Neural cell (in vitro differentiated cells): Measurements from ENCODE around the gene NAA20. TPM values are rescaled to one million over a fixed set of nuclear protein-coding genes. Genes with fewer than 3 reads are reported as not detected.

ENCODE experiments used
- H2AFZ ChIP-seq: fragments of 200-600, 300-800 bp; sonication (generic), shearing (Covaris generic); 2 replicates; pipeline ENCODE4 v1.6.0; 2014; ENCODE audit warnings: low read depth, mild to moderate bottlenecking, antibody characterized with exemption, low read length, moderate library complexity
- H3F3A ChIP-seq: fragments of 200-600 bp; shearing (Covaris generic); 2 replicates; pipeline ENCODE4 v1.6.1; 2016; ENCODE audit warnings: mild to moderate bottlenecking, moderate library complexity, mixed read lengths, antibody characterized with exemption, low read length; ENCODE audit not compliant: insufficient read depth, poor library complexity, severe bottlenecking
- H3K27ac ChIP-seq: fragments of 200-600, 300-800 bp; sonication (generic), shearing (Covaris generic); 2 replicates; pipeline ENCODE4 v1.5.1; 2014; ENCODE audit warnings: mild to moderate bottlenecking, low read length, moderate library complexity
- H3K27me3 ChIP-seq: fragments of 300-800, 200-600 bp; sonication (generic), shearing (Covaris generic); 2 replicates; pipeline ENCODE4 v1.6.0; 2014; ENCODE audit warnings: mild to moderate bottlenecking, low read depth, low read length, moderate library complexity; ENCODE audit not compliant: insufficient read depth
- H3K36me3 ChIP-seq: fragments of 300-800, 200-600 bp; sonication (generic), shearing (Covaris generic); 2 replicates; pipeline ENCODE4 v1.5.1; 2014; ENCODE audit warnings: mild to moderate bottlenecking, antibody characterized with exemption, low read length, moderate library complexity; ENCODE audit not compliant: insufficient read depth
- H3K4me2 ChIP-seq: fragments of 300-800, 200-600 bp; sonication (generic), shearing (Covaris generic); 2 replicates; pipeline ENCODE4 v1.6.0; 2014; ENCODE audit warnings: mild to moderate bottlenecking, low read length
- H3K4me3 ChIP-seq: fragments of 300-800, 200-600 bp; sonication (generic), shearing (Covaris generic); 2 replicates; pipeline ENCODE4 v1.5.1; 2014; ENCODE audit warnings: mild to moderate bottlenecking, low read length, moderate library complexity
- H3K79me2 ChIP-seq: fragments of 200-600 bp; shearing (Covaris generic); replicated peaks from 2 replicates; pipeline ENCODE4 v1.6.0; 2014; ENCODE audit warnings: mild to moderate bottlenecking, low read length, moderate library complexity; ENCODE audit not compliant: insufficient read depth
- H3K9ac ChIP-seq: fragments of 300-800, 200-600 bp; sonication (generic), shearing (Covaris generic); 2 replicates; pipeline ENCODE4 v1.6.1; 2016; ENCODE audit warnings: mild to moderate bottlenecking, low read length, mixed read lengths
- H3K9me2 ChIP-seq: fragments of 200-600 bp; shearing (Covaris generic); 2 replicates; pipeline ENCODE4 v1.6.1; 2016; ENCODE audit warnings: mild to moderate bottlenecking, low read length, mixed read lengths; ENCODE audit not compliant: insufficient read depth
- H3K9me3 ChIP-seq: fragments of 200-600, 300-800 bp; sonication (generic), shearing (Covaris generic); 2 replicates; pipeline ENCODE4 v1.6.1; 2016; ENCODE audit warnings: mild to moderate bottlenecking, mixed run types, low read length, moderate library complexity, mixed read lengths
- H4K20me1 ChIP-seq: fragments of 200-600 bp; shearing (Covaris generic); 2 replicates; pipeline ENCODE4 v1.6.1; 2016; ENCODE audit warnings: mild to moderate bottlenecking, mixed run types; ENCODE audit not compliant: insufficient read depth
- EP300 ChIP-seq: fragments of 450-650 bp; conservative IDR thresholded peaks from 2 replicates; pipeline ENCODE4 v1.6.1; 2014; ENCODE audit warnings: antibody characterized with exemption, mild to moderate bottlenecking, moderate library complexity; ENCODE audit not compliant: poor library complexity, severe bottlenecking
- EZH2 ChIP-seq: fragments of 200-600, 300-800 bp; shearing (Covaris generic), sonication (generic); IDR thresholded peaks from 2 replicates; pipeline ENCODE4 v1.6.1; 2014; ENCODE audit warnings: antibody characterized with exemption, low read length, borderline replicate concordance, mild to moderate bottlenecking; ENCODE audit not compliant: insufficient read depth, poor library complexity, severe bottlenecking
- MXI1 ChIP-seq: fragments of 450-650 bp; conservative IDR thresholded peaks from 2 replicates; pipeline ENCODE4 v1.6.1; 2014; ENCODE audit warnings: antibody characterized with exemption, mild to moderate bottlenecking; ENCODE audit not compliant: poor library complexity, severe bottlenecking
- POLR2AphosphoS5 ChIP-seq: IDR thresholded peaks from 2 replicates; pipeline ENCODE4 v1.6.1; 2012
- RAD21 ChIP-seq: fragments of 450-650 bp; conservative IDR thresholded peaks from 2 replicates; pipeline ENCODE4 v1.6.1; 2014; ENCODE audit warnings: antibody characterized with exemption, mild to moderate bottlenecking, moderate library complexity
- SMC3 ChIP-seq: fragments of 450-650 bp; conservative IDR thresholded peaks from 2 replicates; pipeline ENCODE4 v1.6.1; 2014; ENCODE audit warnings: antibody characterized with exemption, mild to moderate bottlenecking, moderate library complexity; ENCODE audit not compliant: poor library complexity
- TAF1 ChIP-seq: IDR thresholded peaks from 2 replicates; pipeline ENCODE4 v1.6.1; 2012; ENCODE audit warnings: low read depth
- polyA plus RNA-seq: library from polyadenylated mRNA; depleted of rRNA; stranded (reverse); fragments of >200 nt; gene quantifications from 2 replicates; pipeline ENCODE4 v1.2.3, GENCODE V29; 2014
- TF ChIP-seq, protein P1 (sequence below): IDR thresholded peaks from 2 replicates; pipeline ENCODE4 v1.6.1; 2012; ENCODE audit warnings: borderline replicate concordance
- TF ChIP-seq, protein P2 (sequence below): fragments of 450-650 bp; IDR thresholded peaks from 2 replicates; pipeline ENCODE4 v1.5.1; 2014; ENCODE audit warnings: antibody characterized with exemption, mild to moderate bottlenecking, moderate library complexity; ENCODE audit not compliant: poor library complexity, severe bottlenecking

NAA20 gene
- polyA plus RNA-seq, 1 donor from 2014 or later = 48.9 TPM

DNA sequence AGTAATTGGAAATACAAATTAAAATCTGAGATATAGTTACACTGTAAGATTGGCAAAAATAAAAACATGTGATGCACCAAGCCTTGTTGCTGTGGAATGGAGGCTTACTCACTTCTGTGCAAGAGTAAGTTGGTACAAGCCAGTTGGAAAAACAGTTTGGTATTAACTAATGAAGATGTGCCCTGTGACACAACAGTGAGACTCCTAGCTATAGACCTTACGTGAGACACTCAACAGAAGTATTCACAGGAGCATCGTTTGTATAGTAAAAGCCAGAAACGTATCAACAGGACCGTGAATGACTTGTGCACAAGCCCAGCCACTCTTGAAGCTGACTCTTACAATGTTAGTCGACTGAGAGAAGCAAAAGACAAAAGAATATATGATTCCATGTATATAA lies 14.6 kb downstream of the NAA20 start:
- Histone ChIP-seq H3K79me2 (no peaks in the 10 kb centered on the region), H3K4me3 (no peak overlapping the region), H3F3A (no peaks in the 10 kb centered on the region), H3K9ac (no peak overlapping the region), H3K9me3 (no peaks in the 10 kb centered on the region), H2AFZ (no peak overlapping the region), H3K4me2 (no peak overlapping the region), H3K27ac (no peak overlapping the region), H3K9me2 (no peaks in the 10 kb centered on the region), H4K20me1 (no peaks in the 10 kb centered on the region), H3K27me3 (no peaks in the 10 kb centered on the region), H3K36me3 (peaks cover 6% of the 10 kb centered on the region)
- TF ChIP-seq EP300 = no peak
- TF ChIP-seq EZH2 = no peak
- TF ChIP-seq MXI1 = no peak
- TF ChIP-seq, protein P1, sequence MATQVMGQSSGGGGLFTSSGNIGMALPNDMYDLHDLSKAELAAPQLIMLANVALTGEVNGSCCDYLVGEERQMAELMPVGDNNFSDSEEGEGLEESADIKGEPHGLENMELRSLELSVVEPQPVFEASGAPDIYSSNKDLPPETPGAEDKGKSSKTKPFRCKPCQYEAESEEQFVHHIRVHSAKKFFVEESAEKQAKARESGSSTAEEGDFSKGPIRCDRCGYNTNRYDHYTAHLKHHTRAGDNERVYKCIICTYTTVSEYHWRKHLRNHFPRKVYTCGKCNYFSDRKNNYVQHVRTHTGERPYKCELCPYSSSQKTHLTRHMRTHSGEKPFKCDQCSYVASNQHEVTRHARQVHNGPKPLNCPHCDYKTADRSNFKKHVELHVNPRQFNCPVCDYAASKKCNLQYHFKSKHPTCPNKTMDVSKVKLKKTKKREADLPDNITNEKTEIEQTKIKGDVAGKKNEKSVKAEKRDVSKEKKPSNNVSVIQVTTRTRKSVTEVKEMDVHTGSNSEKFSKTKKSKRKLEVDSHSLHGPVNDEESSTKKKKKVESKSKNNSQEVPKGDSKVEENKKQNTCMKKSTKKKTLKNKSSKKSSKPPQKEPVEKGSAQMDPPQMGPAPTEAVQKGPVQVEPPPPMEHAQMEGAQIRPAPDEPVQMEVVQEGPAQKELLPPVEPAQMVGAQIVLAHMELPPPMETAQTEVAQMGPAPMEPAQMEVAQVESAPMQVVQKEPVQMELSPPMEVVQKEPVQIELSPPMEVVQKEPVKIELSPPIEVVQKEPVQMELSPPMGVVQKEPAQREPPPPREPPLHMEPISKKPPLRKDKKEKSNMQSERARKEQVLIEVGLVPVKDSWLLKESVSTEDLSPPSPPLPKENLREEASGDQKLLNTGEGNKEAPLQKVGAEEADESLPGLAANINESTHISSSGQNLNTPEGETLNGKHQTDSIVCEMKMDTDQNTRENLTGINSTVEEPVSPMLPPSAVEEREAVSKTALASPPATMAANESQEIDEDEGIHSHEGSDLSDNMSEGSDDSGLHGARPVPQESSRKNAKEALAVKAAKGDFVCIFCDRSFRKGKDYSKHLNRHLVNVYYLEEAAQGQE = no peak
- TF ChIP-seq SMC3 = no peak
- no peak for TF ChIP-seq TAF1
- TF ChIP-seq, protein P2, sequence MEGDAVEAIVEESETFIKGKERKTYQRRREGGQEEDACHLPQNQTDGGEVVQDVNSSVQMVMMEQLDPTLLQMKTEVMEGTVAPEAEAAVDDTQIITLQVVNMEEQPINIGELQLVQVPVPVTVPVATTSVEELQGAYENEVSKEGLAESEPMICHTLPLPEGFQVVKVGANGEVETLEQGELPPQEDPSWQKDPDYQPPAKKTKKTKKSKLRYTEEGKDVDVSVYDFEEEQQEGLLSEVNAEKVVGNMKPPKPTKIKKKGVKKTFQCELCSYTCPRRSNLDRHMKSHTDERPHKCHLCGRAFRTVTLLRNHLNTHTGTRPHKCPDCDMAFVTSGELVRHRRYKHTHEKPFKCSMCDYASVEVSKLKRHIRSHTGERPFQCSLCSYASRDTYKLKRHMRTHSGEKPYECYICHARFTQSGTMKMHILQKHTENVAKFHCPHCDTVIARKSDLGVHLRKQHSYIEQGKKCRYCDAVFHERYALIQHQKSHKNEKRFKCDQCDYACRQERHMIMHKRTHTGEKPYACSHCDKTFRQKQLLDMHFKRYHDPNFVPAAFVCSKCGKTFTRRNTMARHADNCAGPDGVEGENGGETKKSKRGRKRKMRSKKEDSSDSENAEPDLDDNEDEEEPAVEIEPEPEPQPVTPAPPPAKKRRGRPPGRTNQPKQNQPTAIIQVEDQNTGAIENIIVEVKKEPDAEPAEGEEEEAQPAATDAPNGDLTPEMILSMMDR = no peak
- TF ChIP-seq RAD21 = no peak
- TF ChIP-seq POLR2AphosphoS5 = no peak

DNA sequence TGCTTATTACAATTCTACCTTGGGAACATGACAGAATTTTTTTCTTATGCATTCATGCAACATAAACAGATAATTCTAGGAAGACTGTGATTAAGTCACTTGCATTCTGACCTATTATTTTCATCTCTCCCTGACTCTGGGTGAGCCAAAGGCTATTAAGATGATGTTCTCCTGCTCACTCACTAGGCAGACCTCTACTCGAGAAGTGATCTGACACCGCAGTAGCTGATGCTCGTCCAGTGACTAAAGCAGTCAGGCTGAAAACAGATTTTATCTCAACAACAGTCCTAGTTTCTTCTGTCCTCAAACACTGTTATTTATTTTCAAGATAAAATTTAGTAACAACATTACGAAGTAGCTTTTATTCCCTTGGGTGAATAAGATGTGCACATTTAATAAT lies 17.3 kb downstream of the NAA20 start:
- H3K36me3 ChIP-seq = peaks cover 6% of the 10 kb centered on the region
- no peaks in the 10 kb centered on the region for H3K27me3 ChIP-seq
- H2AFZ ChIP-seq = no peak overlapping the region
- no peaks in the 10 kb centered on the region for H3K9me3 ChIP-seq
- H3K4me3 ChIP-seq = no peak overlapping the region
- no peak overlapping the region for H3K27ac ChIP-seq
- TF ChIP-seq EP300 (no peak), EZH2 (no peak), RAD21 (no peak), MXI1 (no peak), POLR2AphosphoS5 (no peak), SMC3 (no peak), TAF1 (no peak)
- TF ChIP-seq, protein P1 = no peak
- TF ChIP-seq, protein P2 = no peak
- H3K9me2 ChIP-seq = no peaks in the 10 kb centered on the region
- no peaks in the 10 kb centered on the region for H3F3A ChIP-seq
- no peak overlapping the region for H3K4me2 ChIP-seq
- no peaks in the 10 kb centered on the region for H3K79me2 ChIP-seq
- H3K9ac ChIP-seq = no peak overlapping the region
- H4K20me1 ChIP-seq = no peaks in the 10 kb centered on the region
